ENCODE measurements around the gene GABARAP.

The GABARAP gene

DNA sequence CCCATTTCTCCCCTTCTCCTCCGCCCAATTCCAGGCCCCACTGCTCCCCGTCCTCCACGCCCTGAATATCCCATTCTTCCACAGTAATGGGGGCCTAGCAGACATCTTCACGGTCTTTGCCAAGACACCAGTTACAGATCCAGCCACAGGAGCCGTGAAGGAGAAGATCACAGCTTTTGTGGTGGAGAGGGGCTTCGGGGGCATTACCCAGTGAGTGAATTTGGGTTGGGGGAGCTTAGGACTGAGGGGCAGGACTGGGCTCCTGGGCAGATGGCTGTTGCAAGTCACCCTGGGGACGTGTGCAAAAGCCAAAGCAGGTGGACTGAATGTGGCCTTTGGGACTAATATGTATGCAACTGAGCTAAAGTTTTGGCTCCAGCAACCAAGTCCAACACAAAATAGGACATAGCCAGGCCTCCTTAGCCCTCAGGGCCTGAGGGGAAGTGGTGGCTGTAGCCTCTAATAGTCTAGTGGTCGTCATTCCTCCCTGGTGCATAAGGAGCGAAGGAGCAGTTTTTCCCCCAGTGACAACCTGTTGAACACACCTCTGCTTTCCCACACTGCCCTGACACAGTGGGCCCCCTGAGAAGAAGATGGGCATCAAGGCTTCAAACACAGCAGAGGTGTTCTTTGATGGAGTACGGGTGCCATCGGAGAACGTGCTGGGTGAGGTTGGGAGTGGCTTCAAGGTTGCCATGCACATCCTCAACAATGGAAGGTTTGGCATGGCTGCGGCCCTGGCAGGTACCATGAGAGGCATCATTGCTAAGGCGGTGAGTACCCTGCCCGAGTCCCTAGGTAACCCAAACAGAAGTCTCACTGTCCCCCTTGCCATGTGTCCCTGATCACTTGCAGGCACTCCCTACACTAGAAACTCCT is 19.9 kb downstream of the GABARAP start:
- no peak for DNase-seq (ENCODE audit: low read depth, low spot score)

DNA sequence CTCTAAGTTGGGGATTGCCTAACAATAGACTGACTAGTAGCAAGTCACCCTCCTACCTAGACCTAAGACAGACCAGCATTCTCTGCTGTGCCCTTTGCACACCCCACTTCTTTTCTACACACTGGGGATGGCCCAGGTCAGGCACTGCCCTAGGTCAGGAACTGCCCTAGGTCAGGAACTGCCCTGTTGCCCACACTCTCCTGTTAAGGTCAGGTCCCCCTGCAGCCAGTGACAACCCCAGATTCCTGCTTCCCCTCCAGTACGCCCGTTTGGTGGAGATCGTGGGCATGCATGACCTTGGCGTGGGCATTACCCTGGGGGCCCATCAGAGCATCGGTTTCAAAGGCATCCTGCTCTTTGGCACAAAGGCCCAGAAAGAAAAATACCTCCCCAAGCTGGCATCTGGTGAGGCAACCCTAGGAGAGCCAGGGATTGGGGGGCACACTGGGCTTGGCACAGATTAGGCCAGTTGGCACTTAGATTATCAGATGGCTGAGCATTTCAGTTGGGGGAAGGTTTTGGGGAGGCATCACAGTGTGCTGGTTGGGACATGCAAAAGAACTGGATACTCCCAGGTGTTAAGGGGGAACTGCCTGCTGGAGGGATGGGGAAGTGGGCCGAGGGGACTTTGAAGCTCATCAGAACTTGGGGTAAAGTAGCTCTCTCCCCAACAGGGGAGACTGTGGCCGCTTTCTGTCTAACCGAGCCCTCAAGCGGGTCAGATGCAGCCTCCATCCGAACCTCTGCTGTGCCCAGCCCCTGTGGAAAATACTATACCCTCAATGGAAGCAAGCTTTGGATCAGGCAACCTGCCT is 20.8 kb downstream of the GABARAP start:
- DNase-seq (ENCODE audit: low read depth, low spot score) = no peak

DNA sequence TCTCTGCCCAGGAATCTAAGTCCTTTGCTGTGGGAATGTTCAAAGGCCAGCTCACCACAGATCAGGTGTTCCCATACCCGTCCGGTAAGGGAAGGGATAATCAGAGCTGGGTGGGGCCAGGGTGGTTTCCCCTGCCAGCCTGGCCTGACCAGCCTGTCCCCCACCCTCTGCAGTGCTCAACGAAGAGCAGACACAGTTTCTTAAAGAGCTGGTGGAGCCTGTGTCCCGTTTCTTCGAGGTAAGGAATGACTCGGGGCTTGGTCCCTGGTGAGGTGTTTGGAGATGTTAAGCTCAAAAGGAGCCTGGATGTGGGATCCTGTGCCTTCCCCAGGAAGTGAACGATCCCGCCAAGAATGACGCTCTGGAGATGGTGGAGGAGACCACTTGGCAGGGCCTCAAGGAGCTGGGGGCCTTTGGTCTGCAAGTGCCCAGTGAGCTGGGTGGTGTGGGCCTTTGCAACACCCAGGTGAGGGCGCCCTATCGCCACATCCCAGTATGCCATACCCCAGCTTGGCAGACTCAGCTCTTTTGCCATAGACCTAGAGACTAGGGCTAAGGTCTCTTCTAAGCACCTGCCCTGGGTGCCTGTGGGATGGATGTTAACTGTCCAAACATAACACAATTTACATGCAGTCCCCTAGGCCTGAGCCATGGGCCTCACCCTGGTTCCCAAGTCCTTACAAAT is 21.5 kb downstream of the GABARAP start:
- DNase-seq (ENCODE audit: low read depth, low spot score) = no peak

DNA sequence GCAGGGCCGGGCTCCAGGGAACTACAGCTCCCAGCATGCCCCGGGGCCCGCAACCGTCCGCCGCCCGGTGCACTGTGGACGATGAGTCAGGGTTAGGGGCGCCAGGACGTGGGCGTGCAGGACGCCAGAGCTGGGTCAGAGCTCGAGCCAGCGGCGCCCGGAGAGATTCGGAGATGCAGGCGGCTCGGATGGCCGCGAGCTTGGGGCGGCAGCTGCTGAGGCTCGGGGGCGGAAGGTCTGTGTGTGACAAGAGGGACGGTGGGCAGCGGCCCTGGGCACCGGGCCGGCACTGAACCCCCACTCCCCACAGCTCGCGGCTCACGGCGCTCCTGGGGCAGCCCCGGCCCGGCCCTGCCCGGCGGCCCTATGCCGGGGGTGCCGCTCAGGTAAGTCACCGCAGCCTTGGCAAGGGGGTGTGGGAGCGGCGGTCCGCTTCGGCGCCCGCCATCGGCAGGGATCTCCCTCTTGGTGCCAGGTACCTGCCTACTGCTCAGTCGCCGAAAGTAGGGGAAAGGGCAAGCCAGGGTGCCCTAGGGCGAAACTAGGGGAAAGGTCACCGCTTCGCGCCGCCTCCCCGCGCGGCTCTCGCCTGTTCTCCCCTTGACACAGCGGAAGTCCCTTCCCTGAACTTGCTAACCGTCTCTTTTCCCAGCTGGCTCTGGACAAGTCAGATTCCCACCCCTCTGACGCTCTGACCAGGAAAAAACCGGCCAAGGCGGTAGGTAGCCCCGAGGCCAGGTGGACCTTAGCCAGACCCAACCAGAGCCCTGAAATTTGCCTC is 22.2 kb downstream of the GABARAP start, which contains the start of the genes ACADVL and DLG4:
TSS of gene ACADVL (plus strand) at position 127 of the 781 bp plus-strand sequence. CDS start at position 174, 47 bp downstream.
TSS of gene DLG4 (minus strand) at position 25 of the 781 bp plus-strand sequence.
- no peak for DNase-seq (ENCODE audit: low read depth, low spot score)

DNA sequence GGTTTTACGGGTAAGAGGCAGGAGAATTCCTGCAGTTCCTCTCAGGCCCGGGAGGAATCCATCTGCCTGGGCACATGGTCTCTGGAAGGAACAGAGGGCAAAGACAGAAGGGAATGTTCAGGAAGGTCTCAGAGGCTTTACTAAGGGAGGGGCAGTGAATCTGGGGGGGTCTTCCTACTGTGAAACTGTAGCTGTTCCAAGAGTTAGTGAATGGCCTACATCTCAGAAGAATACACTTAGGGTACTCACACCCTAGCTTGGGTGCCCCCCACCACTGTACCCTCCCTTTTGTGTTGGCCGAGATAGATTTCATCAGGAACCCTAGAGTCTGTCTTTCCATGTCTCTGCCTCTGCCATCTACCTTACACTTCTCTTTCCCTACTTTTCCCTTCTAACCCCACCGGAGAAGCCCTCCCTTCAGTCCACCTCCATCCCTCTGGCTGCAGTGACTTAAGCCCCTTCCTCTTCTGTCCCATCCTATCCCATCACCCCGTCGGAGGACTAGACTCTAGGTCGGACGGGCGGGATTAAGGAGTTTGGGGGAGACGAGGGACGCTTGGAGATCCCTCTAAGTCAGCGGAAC is 22.9 kb downstream of the GABARAP start:
- DNase-seq (ENCODE audit: low read depth, low spot score) = no peak

DNA sequence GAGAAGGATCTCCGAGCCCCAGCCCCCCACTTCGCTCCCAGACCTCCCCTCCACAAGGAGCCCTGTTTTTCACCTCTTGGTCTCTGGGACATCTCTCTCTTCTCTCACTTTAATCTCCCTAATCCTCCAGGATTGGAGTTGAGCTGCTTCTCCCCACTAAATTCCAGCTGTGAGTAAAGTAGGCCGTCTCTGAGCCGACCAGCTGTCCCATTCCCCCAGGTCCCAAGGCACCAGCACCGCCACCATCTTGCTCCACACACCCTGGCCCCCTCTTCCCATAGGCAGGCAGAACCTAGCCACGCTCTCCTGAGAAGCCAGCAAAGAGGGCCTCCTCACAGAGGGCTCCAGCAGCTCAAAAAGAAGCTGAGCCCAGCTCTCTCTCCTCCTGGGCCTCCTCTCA is 23.5 kb downstream of the GABARAP start:
- no peak for DNase-seq (ENCODE audit: low read depth, low spot score)

DNA sequence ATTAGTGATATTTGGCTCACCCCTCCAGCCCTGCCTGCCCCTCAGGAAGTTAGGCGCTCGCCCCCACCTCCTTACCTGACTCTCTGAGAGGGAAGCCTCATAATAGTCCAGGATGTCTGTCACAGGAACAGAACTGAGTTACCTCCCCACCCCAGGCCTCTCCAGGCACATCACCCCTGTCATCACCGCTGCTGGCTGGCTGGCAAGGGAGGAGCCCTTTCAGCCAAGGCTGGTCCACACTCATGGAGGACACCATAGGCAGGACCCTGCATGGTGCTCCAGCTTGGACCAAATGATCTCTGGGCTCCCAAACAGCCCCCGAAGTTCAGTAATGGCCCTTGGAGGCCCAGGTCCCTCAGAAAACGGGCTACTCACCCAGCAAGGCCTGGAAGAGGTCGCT is 24.1 kb downstream of the GABARAP start:
- DNase-seq (ENCODE audit: low read depth, low spot score) = no peak

DNA sequence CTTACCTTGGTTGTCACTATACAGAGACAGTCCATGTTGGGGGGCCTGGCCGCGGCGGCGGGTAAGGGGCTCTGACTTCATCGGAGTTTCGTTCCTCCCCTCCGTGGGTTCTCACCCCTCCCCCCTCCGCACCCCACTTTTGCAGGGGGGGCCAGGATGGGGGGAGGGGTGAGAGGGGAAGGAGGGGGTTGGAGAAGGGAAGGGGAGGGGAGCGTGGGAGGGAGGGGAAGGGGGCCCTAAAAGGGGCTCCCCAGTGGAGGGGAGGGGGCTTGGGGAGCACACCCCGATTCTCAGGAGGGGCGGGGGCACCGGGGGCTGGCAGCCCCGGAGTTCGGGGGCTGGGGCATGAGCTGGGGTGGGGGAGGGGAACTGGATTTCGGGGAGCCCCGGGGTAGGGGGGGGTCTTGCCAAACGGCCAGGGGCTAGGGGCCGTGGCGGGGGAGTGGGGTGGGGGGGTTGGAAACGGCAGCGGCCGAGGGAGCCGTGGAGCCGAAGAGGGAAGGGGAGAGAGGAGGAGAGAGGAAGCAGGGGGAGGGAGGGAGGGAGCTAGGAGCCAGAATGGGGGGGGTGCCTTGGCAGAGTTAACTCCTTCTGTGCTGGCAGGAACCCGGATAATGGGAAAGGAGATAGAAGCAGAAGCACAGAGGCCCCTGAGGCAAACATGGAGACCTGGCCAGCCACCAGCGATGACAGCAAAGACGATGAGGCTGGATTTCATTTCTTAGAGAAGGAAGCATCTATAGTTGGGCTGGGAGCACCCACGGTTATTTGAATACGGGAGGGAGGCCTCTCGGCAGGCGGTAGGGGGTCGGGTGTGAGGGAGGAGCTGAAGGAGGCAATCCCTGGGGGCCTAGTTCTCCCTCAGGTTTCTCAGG is 24.9 kb downstream of the GABARAP start:
- DNase-seq (ENCODE audit: low read depth, low spot score) = no peak

DNA sequence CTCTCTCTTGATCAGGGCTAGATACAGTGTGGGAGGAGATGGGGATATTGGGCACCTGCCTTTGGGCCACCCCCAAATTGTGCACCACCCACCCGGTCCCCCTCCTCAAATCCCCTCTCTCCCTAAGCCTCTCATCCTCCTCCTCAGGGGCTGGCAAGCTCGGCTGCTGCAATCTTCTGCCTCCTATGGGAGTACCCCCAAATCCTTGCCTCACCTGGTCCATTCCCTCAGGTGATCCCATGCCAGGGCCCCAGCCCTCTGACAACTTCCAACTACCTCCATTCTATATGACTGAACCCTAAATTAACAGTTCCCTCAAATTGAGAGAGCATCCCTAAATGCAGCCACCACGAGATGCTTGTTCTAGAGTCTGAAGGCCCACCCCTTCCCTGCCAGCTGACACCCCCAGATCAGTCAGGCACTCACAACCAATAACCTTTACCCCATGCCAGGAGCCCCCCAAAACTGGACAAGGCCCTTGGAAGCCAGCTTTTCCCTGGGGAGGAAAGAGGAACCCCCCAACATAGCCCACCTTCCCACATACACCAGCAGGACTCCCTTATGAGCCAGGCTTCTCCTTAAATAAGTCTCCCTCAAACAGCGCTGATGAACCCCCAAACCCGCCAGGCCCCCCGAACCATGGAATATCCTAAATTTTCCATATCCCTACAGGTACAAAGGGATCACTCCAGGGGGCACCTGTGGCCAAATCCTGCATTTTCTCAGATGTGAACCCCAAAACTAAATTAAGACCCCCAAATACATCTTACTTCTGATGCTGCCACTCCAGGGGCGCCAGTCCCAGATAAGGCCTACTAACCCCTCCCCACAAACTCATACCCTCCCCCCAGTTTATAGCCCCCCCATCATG is 25.8 kb downstream of the GABARAP start:
- DNase-seq (ENCODE audit: low read depth, low spot score) = no peak

DNA sequence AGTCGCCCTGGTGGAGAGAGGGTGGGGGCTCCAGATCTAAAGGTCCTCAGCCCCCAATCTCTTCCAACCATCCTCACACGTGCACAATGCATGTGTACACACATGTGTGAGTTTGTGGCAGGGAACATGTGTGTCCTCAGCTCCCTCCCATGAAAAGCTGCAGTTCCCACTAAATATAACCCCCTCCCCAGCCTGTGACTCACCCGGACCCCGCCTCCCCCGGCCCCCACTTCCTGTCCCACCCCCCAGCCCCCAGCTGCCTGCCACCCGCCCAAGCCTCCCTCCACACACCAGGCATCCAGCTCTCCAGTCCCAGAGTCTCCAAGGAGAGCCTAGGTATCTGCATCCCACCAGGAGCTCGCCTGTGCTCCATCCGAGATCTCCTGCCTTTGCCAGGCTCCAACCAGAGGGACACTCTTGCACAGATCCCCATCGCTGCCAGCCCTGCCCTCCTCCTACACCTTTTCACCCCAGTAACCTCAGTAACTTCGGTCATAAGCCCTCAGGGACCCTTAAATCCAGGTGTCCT is 26.5 kb downstream of the GABARAP start:
- DNase-seq (ENCODE audit: low read depth, low spot score) = no peak

DNA sequence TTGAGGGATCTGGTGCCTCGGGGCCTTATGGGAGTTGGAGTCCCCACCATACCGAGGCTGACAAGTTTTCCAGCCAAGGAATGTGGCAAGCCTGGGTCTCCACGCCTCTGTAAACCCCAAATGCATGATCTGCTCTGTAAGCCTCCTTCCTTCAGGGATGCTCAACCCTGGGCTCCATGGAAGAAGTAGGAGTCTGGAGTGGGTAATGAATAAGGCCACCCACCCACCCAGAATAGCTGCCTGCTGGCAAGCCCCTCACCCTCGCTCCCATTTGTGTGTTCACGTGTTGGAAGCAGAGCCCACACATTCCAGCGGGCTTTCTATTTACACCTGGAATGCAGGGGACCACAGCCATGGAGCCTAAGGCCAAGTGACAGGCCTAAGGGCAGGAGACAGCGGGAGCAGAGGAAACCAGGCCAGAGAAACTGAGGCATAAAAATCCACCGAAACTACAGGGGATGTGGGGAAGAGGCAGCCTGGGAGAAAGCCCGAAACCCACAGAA is 27.1 kb downstream of the GABARAP start:
- DNase-seq (ENCODE audit: low read depth, low spot score) = no peak

DNA sequence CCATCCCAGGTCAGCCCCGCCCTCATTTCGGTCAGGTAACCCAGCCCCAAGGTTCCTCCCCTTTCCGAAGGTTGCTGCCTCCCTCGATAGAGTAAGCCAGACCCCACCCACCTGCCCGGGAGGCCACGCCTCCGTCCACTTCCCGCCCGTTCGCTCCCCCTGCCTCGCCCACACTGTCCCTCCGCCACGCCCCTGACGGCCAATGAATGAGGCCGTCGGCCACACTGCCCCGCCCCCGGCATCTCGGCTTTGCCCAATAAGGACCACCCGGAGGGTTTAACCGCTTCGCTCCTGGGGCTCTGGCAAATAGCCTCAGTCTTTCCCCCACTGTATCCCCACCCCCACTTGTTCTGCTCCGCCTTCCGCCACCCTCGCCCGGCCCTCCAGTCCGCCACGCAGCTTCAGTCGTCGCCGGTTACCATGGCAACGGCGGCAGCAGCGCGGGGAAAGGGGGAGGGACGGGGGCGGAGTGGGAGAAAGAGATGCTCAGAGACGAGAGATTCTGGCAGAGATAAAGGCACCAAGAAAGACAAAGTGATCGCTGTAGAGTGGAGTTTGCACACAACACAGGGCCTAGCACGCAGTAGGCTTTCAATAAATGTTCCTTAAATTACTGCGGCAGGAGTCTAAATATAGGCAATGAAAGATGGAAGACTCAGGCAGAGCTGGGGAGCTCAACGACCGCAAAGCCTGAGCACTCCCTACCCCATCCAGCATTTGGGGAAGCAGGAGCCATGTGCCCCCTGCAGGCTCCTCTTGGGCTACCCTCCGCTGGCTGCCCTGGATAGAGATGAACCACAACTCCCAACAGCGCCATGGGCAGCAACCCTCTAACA is 27.7 kb downstream of the GABARAP start:
- peak; percentile 92 for DNase-seq (ENCODE audit: low read depth, low spot score)

DNA sequence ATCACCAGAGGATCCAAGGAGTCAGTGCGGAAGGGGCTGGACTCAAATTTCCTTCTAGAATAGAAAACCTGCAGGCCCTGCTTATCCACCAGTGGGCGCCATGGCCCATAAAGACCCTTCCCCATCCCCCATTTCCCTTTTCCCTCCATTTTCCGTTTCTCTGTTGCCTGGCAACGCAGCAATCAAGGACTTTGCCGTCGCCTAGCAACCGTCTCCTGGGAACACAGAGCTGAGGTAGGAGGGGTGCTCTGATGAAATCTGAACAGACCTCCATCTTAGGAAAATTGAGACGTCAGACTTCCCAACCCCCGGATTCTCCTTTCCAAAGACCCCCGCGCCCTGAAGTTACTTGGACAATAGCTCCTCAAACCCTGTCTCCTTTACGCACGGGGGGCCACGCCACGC is 28.4 kb downstream of the GABARAP start:
- DNase-seq (ENCODE audit: low read depth, low spot score) = no peak

DNA sequence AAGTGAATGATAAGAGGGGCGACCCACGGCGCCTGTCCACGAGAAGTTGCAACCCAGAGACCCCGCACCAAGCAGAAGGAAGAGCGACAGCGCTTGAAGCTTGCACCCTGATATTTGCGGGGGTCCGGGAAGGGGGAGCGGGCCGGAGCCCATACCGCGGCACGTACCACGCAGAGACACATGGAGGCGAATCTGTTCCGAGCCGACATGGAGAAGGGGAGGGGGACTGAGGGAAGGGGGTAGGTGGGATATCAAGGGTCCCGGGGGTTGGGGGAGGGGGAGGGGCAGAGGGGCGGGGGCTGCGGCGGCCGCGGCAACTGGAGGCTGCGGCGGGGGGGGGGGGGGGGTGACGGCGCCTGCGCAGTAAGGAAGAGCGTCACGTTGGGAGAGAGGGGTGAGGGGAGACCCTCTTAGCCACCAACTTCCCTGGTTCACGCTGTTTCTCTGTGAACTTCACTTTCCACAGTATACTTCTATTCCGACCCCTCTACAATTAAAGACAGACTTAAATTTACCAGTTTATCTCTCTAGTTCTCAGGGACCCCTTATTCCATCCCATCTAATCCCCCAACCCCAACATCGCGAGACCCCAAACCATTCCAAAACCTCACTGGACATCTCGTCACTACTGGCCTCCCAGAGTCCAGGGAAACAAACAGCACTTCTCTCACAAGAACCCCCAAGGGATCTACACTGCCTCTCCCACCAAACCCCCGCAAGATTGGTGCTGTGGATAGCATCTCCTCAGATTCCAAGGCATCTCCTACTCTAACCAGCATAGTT is 30.6 kb downstream of the GABARAP start:
- no peak for DNase-seq (ENCODE audit: low read depth, low spot score)

DNA sequence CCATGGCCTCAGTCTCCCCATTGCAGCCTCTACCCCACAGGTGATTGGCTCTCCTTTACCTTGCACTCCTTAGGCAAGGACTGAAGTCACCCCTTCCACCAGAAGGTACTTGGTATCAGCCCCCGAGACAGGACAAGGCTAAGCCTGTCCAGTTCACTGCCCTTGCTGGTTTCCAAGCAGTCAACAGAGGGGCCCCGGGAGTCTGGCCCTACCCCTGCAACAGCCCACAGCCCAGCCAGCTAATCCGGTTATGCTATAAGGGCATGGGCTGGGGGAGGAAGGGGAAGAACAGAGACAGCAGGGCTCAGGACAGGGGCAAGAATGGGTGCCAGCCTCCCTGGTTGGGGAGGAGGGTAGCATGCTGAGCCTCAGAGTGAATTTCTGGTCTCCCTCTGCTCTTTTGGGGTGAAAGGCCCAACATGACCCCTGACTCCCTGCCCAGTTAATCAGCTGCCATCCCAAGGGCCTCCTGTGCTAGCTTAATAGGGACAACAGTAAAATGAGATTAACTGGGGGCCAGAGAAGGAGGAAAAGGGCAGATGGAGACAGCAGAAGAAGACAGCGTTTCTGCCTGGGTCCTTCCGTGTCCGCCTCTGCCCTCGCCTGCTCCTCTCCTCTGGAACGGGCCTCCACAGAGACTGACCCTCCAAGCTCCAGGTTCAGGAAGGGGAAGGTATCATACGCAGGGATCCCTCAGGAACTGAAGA is 33.3 kb downstream of the GABARAP start:
- no peak for DNase-seq (ENCODE audit: low read depth, low spot score)

DNA sequence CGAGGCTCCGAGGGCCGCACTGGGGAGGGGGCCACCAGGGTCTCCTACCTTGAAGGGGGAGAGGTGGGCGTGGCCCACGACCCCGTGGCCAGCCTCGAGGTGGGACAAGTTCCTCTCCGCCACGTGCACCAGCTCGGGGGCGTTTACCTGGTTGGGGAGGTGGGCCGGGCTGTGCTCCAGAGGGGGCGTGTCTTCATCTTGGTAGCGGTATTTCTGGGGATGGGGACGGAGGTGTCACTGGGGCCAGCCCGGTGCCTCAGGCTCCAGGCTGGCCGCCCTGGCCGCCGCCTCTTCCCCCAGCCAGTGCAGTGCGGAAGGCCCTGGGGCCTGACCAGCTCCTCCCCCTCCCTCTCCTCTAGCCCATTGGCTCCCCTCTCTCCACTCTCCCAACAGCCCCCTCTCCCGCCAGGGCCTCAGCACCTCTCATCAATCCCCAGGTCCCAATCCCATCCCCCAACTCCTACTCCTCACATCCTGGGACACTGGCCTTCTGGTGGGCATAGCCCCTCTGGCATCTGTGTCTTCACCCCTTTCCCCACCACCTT is 34.1 kb downstream of the GABARAP start:
- DNase-seq (ENCODE audit: low read depth, low spot score) = no peak
